GM13976 (cell line): Measurements from ENCODE around the gene SULT6B1.

Experiments used
- DNase-seq: peaks from one replicate; pipeline ENCODE4 v3.0.0; 2012; ENCODE audit warnings: low spot score
- CTCF ChIP-seq: IDR thresholded peaks from 2 replicates; pipeline ENCODE4 v1.5.1; 2012; ENCODE audit warnings: borderline replicate concordance, mild to moderate bottlenecking; ENCODE audit not compliant: insufficient read depth; ENCODE audit errors: extremely low read depth, missing control alignments, control extremely low read depth
- in situ Hi-C: fragments of 300-500 bp; cut with MboI; formaldehyde crosslinking; loops from one replicate; pipeline ENCODE4 v1.12.0; 2022; ENCODE audit warnings: low sequenced_read_pairs, mixed read lengths, inconsistent platforms; ENCODE audit not compliant: unreplicated experiment

The SULT6B1 gene

GRCh38 chr2:37125416-37125815, 63.1 kb downstream of the SULT6B1 start:
- DNase-seq: no peak
- in situ Hi-C loops: no loop called here
- TF ChIP-seq CTCF: no peak

GRCh38 chr2:37119157-37119556, 69.3 kb downstream of the SULT6B1 start:
- in situ Hi-C loops: no loop called here
- TF ChIP-seq CTCF: no peak
- DNase-seq: no peak
